ENCODE data around the gene MAGI2. TPM values are rescaled to one million over a fixed set of nuclear protein-coding genes. Genes with fewer than 3 reads are reported as not detected.

MAGI2 gene
- total RNA-seq, 1 experiment from 2014 or later, result 0.34 TPM

DNA sequence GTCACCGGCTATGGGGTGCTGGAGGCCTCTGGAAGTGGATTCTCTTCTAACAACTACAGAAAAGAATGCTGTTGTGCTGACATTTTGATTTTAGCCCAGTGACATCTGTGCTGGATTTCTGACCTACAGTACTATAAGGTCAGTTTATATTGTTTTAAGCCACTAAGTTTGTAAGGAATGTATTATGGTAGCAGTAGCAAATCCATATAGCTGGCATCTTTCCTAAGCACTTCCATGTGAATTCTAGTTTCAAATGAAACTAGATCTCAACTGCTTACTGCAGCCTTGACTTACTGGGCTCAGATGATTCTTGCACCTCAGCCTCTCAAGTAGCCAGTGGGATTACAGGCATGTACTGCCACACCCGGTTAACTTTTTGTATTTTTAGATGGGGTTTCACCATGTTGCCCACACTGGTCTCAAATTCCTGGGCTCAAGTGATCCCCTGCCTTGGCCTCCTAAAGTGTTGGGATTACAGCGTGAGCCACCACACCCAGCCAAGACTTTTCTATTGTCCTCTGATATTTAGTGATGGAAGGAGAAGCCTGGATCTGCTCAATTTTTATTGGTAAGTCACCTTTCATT lies 1240.9 kb downstream of the MAGI2 start:
- H3K27ac ChIP-seq (ENCODE audit: low read depth, low read length, poor library complexity, severe bottlenecking), result no peak overlapping the region
- no peaks in the 10 kb centered on the region for H3K4me1 ChIP-seq (ENCODE audit: insufficient read depth, low read length, poor library complexity, severe bottlenecking)
- H3K27me3 ChIP-seq (replicated peaks; ENCODE audit: insufficient read depth, low read depth, low read length, poor library complexity), result peaks cover 5% of the 10 kb centered on the region
- DNase-seq (ENCODE audit: low spot score), result no peak
- intact Hi-C loops (cut with micrococcal nuclease; ENCODE audit: unreplicated experiment), result loop anchor here (5.0 kb wide), 1 partner anchor 45 kb away; no protein-coding TSS in a partner anchor
- BruUV-seq (replicated peaks), result no TSS peak
- ChIA-PET POLR2A (ENCODE audit: low non-redundant PET) (no interaction called here), CTCF (no interaction called here)
- H3K36me3 ChIP-seq (ENCODE audit: insufficient read depth, low read length, poor library complexity, severe bottlenecking), result no peaks in the 10 kb centered on the region
- no peak for TF ChIP-seq CTCF (conservative IDR thresholded peaks at IDR 0.05; ENCODE audit: low read depth, low read length)
- no peak for TF ChIP-seq EZH2 (IDR thresholded peaks at IDR 0.05; ENCODE audit: borderline replicate concordance, low read depth, low read length, poor library complexity, severe bottlenecking)
- H3K9me3 ChIP-seq (ENCODE audit: low read depth, low read length, poor library complexity, severe bottlenecking), result no peaks in the 10 kb centered on the region
- H3K4me3 ChIP-seq (ENCODE audit: low read depth, low read length, poor library complexity, severe bottlenecking), result no peak overlapping the region

DNA sequence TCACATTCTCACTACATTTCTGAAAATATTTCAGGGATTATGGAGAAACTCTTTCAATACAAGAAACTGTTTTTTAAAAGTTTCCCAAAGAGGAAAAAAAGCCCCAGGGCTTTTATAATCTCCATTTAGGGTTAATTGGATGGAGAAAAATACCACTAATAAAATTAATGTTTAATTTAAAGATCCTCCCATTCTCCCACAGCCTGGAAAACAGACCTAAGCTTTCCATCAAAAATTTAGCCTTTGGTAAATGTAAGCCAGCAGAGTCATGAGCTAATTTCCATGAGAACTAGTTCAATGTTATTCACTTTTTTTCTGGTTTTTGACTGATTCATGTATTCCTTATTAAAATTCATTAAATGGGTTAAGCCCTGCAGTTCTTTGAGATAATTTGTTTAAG lies 1246.2 kb downstream of the MAGI2 start:
- POLR2A ChIA-PET (ENCODE audit: low non-redundant PET), result no interaction called here
- Histone ChIP-seq H3K27ac (ENCODE audit: low read depth, low read length, poor library complexity, severe bottlenecking) (no peak overlapping the region), H3K27me3 (replicated peaks; ENCODE audit: insufficient read depth, low read depth, low read length, poor library complexity) (peaks cover 5% of the 10 kb centered on the region), H3K9me3 (ENCODE audit: low read depth, low read length, poor library complexity, severe bottlenecking) (no peaks in the 10 kb centered on the region), H3K36me3 (ENCODE audit: insufficient read depth, low read length, poor library complexity, severe bottlenecking) (no peaks in the 10 kb centered on the region), H3K4me1 (ENCODE audit: insufficient read depth, low read length, poor library complexity, severe bottlenecking) (no peaks in the 10 kb centered on the region), H3K4me3 (ENCODE audit: low read depth, low read length, poor library complexity, severe bottlenecking) (no peak overlapping the region)
- DNase-seq (ENCODE audit: low spot score), result no peak
- intact Hi-C loops (cut with micrococcal nuclease; ENCODE audit: unreplicated experiment), result no loop called here
- BruUV-seq (replicated peaks), result no TSS peak
- CTCF ChIA-PET, result no interaction called here
- TF ChIP-seq EZH2 (IDR thresholded peaks at IDR 0.05; ENCODE audit: borderline replicate concordance, low read depth, low read length, poor library complexity, severe bottlenecking), result no peak
- no peak for TF ChIP-seq CTCF (conservative IDR thresholded peaks at IDR 0.05; ENCODE audit: low read depth, low read length)

GRCh38 chr7:78206769-78207168 lies 1246.7 kb downstream of the MAGI2 start:
- H3K36me3 ChIP-seq (ENCODE audit: insufficient read depth, low read length, poor library complexity, severe bottlenecking), result no peaks in the 10 kb centered on the region
- BruUV-seq (replicated peaks), result no TSS peak
- no peaks in the 10 kb centered on the region for H3K9me3 ChIP-seq (ENCODE audit: low read depth, low read length, poor library complexity, severe bottlenecking)
- intact Hi-C loops (cut with micrococcal nuclease; ENCODE audit: unreplicated experiment), result no loop called here
- ChIA-PET POLR2A (ENCODE audit: low non-redundant PET) (no interaction called here), CTCF (interaction anchor here (0.7 kb wide), 1 partner anchor 1872 kb away, joined by 4 read pairs; no protein-coding TSS in a partner anchor)
- TF ChIP-seq CTCF (conservative IDR thresholded peaks at IDR 0.05; ENCODE audit: low read depth, low read length) (no peak), EZH2 (IDR thresholded peaks at IDR 0.05; ENCODE audit: borderline replicate concordance, low read depth, low read length, poor library complexity, severe bottlenecking) (no peak)
- no peaks in the 10 kb centered on the region for H3K4me1 ChIP-seq (ENCODE audit: insufficient read depth, low read length, poor library complexity, severe bottlenecking)
- H3K27ac ChIP-seq (ENCODE audit: low read depth, low read length, poor library complexity, severe bottlenecking), result no peak overlapping the region
- H3K27me3 ChIP-seq (replicated peaks; ENCODE audit: insufficient read depth, low read depth, low read length, poor library complexity), result peaks cover 5% of the 10 kb centered on the region
- no peak overlapping the region for H3K4me3 ChIP-seq (ENCODE audit: low read depth, low read length, poor library complexity, severe bottlenecking)
- DNase-seq (ENCODE audit: low spot score), result no peak

Data from A673 (cell line).